Measurements from ENCODE around the gene MATK. TPM values are rescaled to one million over a fixed set of nuclear protein-coding genes. Genes with fewer than 3 reads are reported as not detected.

MATK gene
- total RNA-seq, 1 experiment from 2014 or later: 0.21 TPM

GRCh38 chr19:3740431-3740830 lies 45.8 kb downstream of the MATK start:
- intact Hi-C loops (cut with micrococcal nuclease; ENCODE audit: unreplicated experiment): no loop called here
- CTCF ChIA-PET: no interaction called here

GRCh38 chr19:3738477-3739220 lies 47.5 kb downstream of the MATK start:
- in situ Hi-C loops (cut with HindIII; ENCODE audit: low pct_unique_long_range_greater_than_20kb, low sequenced_read_pairs): no loop called here
- Histone ChIP-seq H3K4me3 (ENCODE audit: low read depth in 2 of 2, low read length in 2 of 2) (no peak overlapping the region), H3K36me3 (ENCODE audit: control insufficient read depth, insufficient read depth, low read length) (no peaks in the 10 kb centered on the region), H3K27me3 (ENCODE audit: control insufficient read depth, insufficient read depth, low read length) (no peaks in the 10 kb centered on the region), H3K4me1 (ENCODE audit: control insufficient read depth, insufficient read depth, low read length) (no peaks in the 10 kb centered on the region), H3K27ac (ENCODE audit: low read length) (no peak overlapping the region), H3K9me3 (ENCODE audit: control insufficient read depth, insufficient read depth, low read depth, low read length) (no peaks in the 10 kb centered on the region)
- DNase-seq (ENCODE audit: low read depth, low spot score) (no peak), ATAC-seq (0 out of 2 replicates have a peak, but pooled peaks have one; percentile 13)
- CTCF ChIA-PET: no interaction called here
- BruUV-seq (replicated peaks): no TSS peak
- POLR2A ChIA-PET: no interaction called here
- intact Hi-C loops (cut with micrococcal nuclease; ENCODE audit: unreplicated experiment): no loop called here
- no peak for TF ChIP-seq TCF7L2 (IDR thresholded peaks at IDR 0.05; ENCODE audit: low read depth, low read length)
- TF ChIP-seq SIN3A (IDR thresholded peaks at IDR 0.05; ENCODE audit: borderline replicate concordance, insufficient read depth, low read depth, low read length): no peak
- TF ChIP-seq CTCF (IDR thresholded peaks at IDR 0.05): no peak
- no peak for TF ChIP-seq REST (IDR thresholded peaks at IDR 0.05; ENCODE audit: insufficient read depth in 1 of 2, low read depth in 2 of 2, low read length in 1 of 2)
- no peak for TF ChIP-seq POLR2AphosphoS5 (IDR thresholded peaks at IDR 0.05; ENCODE audit: low read depth, low read length)

More at GRCh38 chr19:3740431-3740830, 45.8 kb downstream of the MATK start:
- Histone ChIP-seq H3K27ac (ENCODE audit: low read length) (no peak overlapping the region), H3K4me1 (ENCODE audit: control insufficient read depth, insufficient read depth, low read length) (no peaks in the 10 kb centered on the region), H3K4me3 (ENCODE audit: low read depth in 2 of 2, low read length in 2 of 2) (no peak overlapping the region), H3K36me3 (ENCODE audit: control insufficient read depth, insufficient read depth, low read length) (no peaks in the 10 kb centered on the region), H3K27me3 (ENCODE audit: control insufficient read depth, insufficient read depth, low read length) (no peaks in the 10 kb centered on the region), H3K9me3 (ENCODE audit: control insufficient read depth, insufficient read depth, low read depth, low read length) (no peaks in the 10 kb centered on the region)
- ATAC-seq: no peak
- TF ChIP-seq SIN3A (IDR thresholded peaks at IDR 0.05; ENCODE audit: borderline replicate concordance, insufficient read depth, low read depth, low read length): no peak
- POLR2A ChIA-PET: no interaction called here
- no peak for DNase-seq (ENCODE audit: low read depth, low spot score)
- in situ Hi-C loops (cut with HindIII; ENCODE audit: low pct_unique_long_range_greater_than_20kb, low sequenced_read_pairs): no loop called here
- BruUV-seq (replicated peaks): no TSS peak

- TF ChIP-seq REST (IDR thresholded peaks at IDR 0.05; ENCODE audit: insufficient read depth in 1 of 2, low read depth in 2 of 2, low read length in 1 of 2) (no peak), CTCF (IDR thresholded peaks at IDR 0.05) (no peak), POLR2AphosphoS5 (IDR thresholded peaks at IDR 0.05; ENCODE audit: low read depth, low read length) (no peak), TCF7L2 (IDR thresholded peaks at IDR 0.05; ENCODE audit: low read depth, low read length) (no peak), SIN3A (IDR thresholded peaks at IDR 0.05; ENCODE audit: borderline replicate concordance, insufficient read depth, low read depth, low read length) (no peak)
- BruUV-seq (replicated peaks): no TSS peak
- in situ Hi-C loops (cut with HindIII; ENCODE audit: low pct_unique_long_range_greater_than_20kb, low sequenced_read_pairs): no loop called here
- Histone ChIP-seq H3K27me3 (ENCODE audit: control insufficient read depth, insufficient read depth, low read length) (no peaks in the 10 kb centered on the region), H3K27ac (ENCODE audit: low read length) (no peak overlapping the region), H3K36me3 (ENCODE audit: control insufficient read depth, insufficient read depth, low read length) (no peaks in the 10 kb centered on the region), H3K9me3 (ENCODE audit: control insufficient read depth, insufficient read depth, low read depth, low read length) (no peaks in the 10 kb centered on the region), H3K4me3 (ENCODE audit: low read depth in 2 of 2, low read length in 2 of 2) (no peak overlapping the region), H3K4me1 (ENCODE audit: control insufficient read depth, insufficient read depth, low read length) (no peaks in the 10 kb centered on the region)
- ChIA-PET POLR2A (no interaction called here), CTCF (no interaction called here)
- intact Hi-C loops (cut with micrococcal nuclease; ENCODE audit: unreplicated experiment): no loop called here
- ATAC-seq (no peak), DNase-seq (ENCODE audit: low read depth, low spot score) (no peak)
Measured at GRCh38 chr19:3737487-3738205, 48.5 kb downstream of the MATK start.

Measured in Panc1 (cell line).